CD4-positive, alpha-beta T cell (primary cell): ENCODE results near the gene EEPD1. TPM values are rescaled to one million over a fixed set of nuclear protein-coding genes. Genes with fewer than 3 reads are reported as not detected.
A peak's percentile ranks its signal among the peaks of the same experiment; 100 is the strongest.

Source experiments
- ATAC-seq: fragments of 200-7000 bp; cut with Tn5 transposase; one replicate; pipeline ENCODE4 v1.10.0; 2022; ENCODE audit warnings: mild to moderate bottlenecking; ENCODE audit not compliant: poor library complexity
- CTCF ChIA-PET: fragments of 350-600 bp; sonication (Branson Sonifier 250); formaldehyde crosslinking; loops from one replicate; lab custom pipeline; 2021; ENCODE audit warnings: antibody characterized with exemption, inconsistent platforms; lab: Charles Lee
- POLR2A ChIA-PET: fragments of 350-600 bp; sonication (Branson Sonifier 250); formaldehyde crosslinking; loops from one replicate; lab custom pipeline; 2021; ENCODE audit warnings: antibody characterized with exemption, inconsistent platforms; lab: Charles Lee
- DNase-seq, 14 experiments: peaks; one replicate each; pipeline ENCODE4 v3.0.0-alpha.2; 2013 to 2020; ENCODE audit warnings: mixed read lengths in 2 of 14
- H3K27ac ChIP-seq, 2 donors: one replicate each; pipeline versions ENCODE4 v1.5.1 to v1.7.0; 2013; ENCODE audit warnings: low read length in 2 of 2, low read depth in 1 of 2, mild to moderate bottlenecking in 1 of 2
- H3K27me3 ChIP-seq, 2 experiments: 1 replicate in 1 of 2; 2 replicates in 1 of 2; pipeline versions ENCODE4 v1.6.1 to v1.7.0; 2013; ENCODE audit warnings: low read length in 2 of 2, control low read depth in 1 of 2, mild to moderate bottlenecking in 1 of 2, moderate library complexity in 1 of 2; ENCODE audit not compliant: insufficient read depth in 2 of 2, control insufficient read depth in 1 of 2
- H3K36me3 ChIP-seq: one replicate; pipeline ENCODE4 v1.6.1; 2013; ENCODE audit warnings: low read length, control low read depth; ENCODE audit not compliant: insufficient read depth
- H3K4me1 ChIP-seq: one replicate; pipeline ENCODE4 v1.6.1; 2013; ENCODE audit warnings: low read length, control low read depth; ENCODE audit not compliant: insufficient read depth
- H3K4me3 ChIP-seq: one replicate; pipeline ENCODE4 v1.5.1; 2013; ENCODE audit warnings: mild to moderate bottlenecking, low read length, moderate library complexity
- H3K9me3 ChIP-seq, 2 experiments: 1 replicate in 1 of 2; 2 replicates in 1 of 2; pipeline versions ENCODE4 v1.6.1 to v1.7.0; 2013; ENCODE audit warnings: low read length in 2 of 2, mild to moderate bottlenecking in 2 of 2, control low read depth in 1 of 2, moderate library complexity in 1 of 2; ENCODE audit not compliant: control insufficient read depth in 1 of 2, insufficient read depth in 1 of 2
- H3K27ac Mint-ChIP-seq: one replicate; pipeline ENCODE4 v1.8.0; 2020; ENCODE audit warnings: mixed read lengths
- H3K27me3 Mint-ChIP-seq: one replicate; pipeline ENCODE4 v1.8.0; 2021; ENCODE audit warnings: mixed read lengths
- H3K36me3 Mint-ChIP-seq: one replicate; pipeline ENCODE4 v1.8.0; 2021; ENCODE audit warnings: low read depth, mixed read lengths
- H3K4me1 Mint-ChIP-seq: one replicate; pipeline ENCODE4 v1.8.0; 2021; ENCODE audit warnings: low read depth, mixed read lengths
- H3K4me3 Mint-ChIP-seq: one replicate; pipeline ENCODE4 v1.8.0; 2020; ENCODE audit warnings: mild to moderate bottlenecking, mixed read lengths
- H3K9me3 Mint-ChIP-seq: one replicate; pipeline ENCODE4 v1.8.0; 2020; ENCODE audit warnings: mixed read lengths
- CTCF ChIP-seq: fragments of 200-600 bp; IDR thresholded peaks from one replicate; pipeline ENCODE4 v1.8.0; 2022; ENCODE audit warnings: antibody characterized with exemption, mild to moderate bottlenecking
- intact Hi-C, 2 experiments: fragments of 100-400 bp; cut with DNase I in 1 of 2; cut with micrococcal nuclease in 1 of 2; formaldehyde crosslinking; loops; one replicate each; pipeline versions ENCODE4 v1.15.1 to v1.9.0; 2023 to 2025; cut with DNase I, micrococcal nuclease
- total RNA-seq, 174 experiments: library from RNA in 2 of 174; stranded (reverse) in 2 of 174; gene quantifications; one replicate each; pipeline ENCODE4 v1.2.3 and lab custom pipeline; 2021 to 2026

EEPD1 gene
- total RNA-seq, 2 experiments from 2014 or later, result 4.4 to 4.6 TPM

- ATAC-seq, result no peak
- CTCF ChIA-PET, result no interaction called here
- no peak overlapping the region for H3K4me3 Mint-ChIP-seq
Measured at GRCh38 chr7:36311539-36311938, 158.5 kb downstream of the EEPD1 start.

GRCh38 chr7:36312064-36312914 is 159.2 kb downstream of the EEPD1 start:
- DNase-seq, result peak in 10 of 14 experiments; percentile 8 to 66 (median 32)

More at GRCh38 chr7:36311539-36311938, 158.5 kb downstream of the EEPD1 start:
- no peak overlapping the region for H3K4me3 ChIP-seq
- H3K27me3 ChIP-seq, result no peaks in the 10 kb centered on the region
- Mint-ChIP-seq H3K27ac (no peak overlapping the region), H3K36me3 (no peaks in the 10 kb centered on the region), H3K27me3 (no peaks in the 10 kb centered on the region), H3K9me3 (no peaks in the 10 kb centered on the region), H3K4me1 (peaks cover 7% of the 10 kb centered on the region)
- DNase-seq, result no peak
- no peak overlapping the region for H3K27ac ChIP-seq
- no peaks in the 10 kb centered on the region for H3K36me3 ChIP-seq
- TF ChIP-seq CTCF, result no peak
- POLR2A ChIA-PET, result no interaction called here
- H3K4me1 ChIP-seq, result no peaks in the 10 kb centered on the region
- intact Hi-C loops, result loop anchor here in 1 of 2 experiments (10.0 kb wide), 1 partner anchor 873 kb away; no protein-coding TSS in a partner anchor
- H3K9me3 ChIP-seq, result no peaks in the 10 kb centered on the region

GRCh38 chr7:36312915-36313334 is 159.9 kb downstream of the EEPD1 start:
- no peak for TF ChIP-seq CTCF
- DNase-seq (no peak), ATAC-seq (no peak)
- H3K36me3 Mint-ChIP-seq, result no peaks in the 10 kb centered on the region
- ChIA-PET POLR2A (no interaction called here), CTCF (no interaction called here)
- Histone ChIP-seq H3K27me3 (no peaks in the 10 kb centered on the region), H3K9me3 (no peaks in the 10 kb centered on the region), H3K4me1 (no peaks in the 10 kb centered on the region), H3K4me3 (no peak overlapping the region), H3K27ac (no peak overlapping the region), H3K36me3 (no peaks in the 10 kb centered on the region)
- no peaks in the 10 kb centered on the region for H3K9me3 Mint-ChIP-seq
- no peak overlapping the region for H3K4me3 Mint-ChIP-seq
- H3K4me1 Mint-ChIP-seq, result peaks cover 7% of the 10 kb centered on the region
- no peaks in the 10 kb centered on the region for H3K27me3 Mint-ChIP-seq
- H3K27ac Mint-ChIP-seq, result no peak overlapping the region
- intact Hi-C loops, result loop anchor here in 1 of 2 experiments (10.0 kb wide), 1 partner anchor 872 kb away; no protein-coding TSS in a partner anchor

More at GRCh38 chr7:36312064-36312914, 159.2 kb downstream of the EEPD1 start:
- Mint-ChIP-seq H3K36me3 (no peaks in the 10 kb centered on the region), H3K4me1 (peaks cover 7% of the 10 kb centered on the region), H3K27me3 (no peaks in the 10 kb centered on the region), H3K27ac (no peak overlapping the region), H3K4me3 (no peak overlapping the region), H3K9me3 (no peaks in the 10 kb centered on the region)
- ChIA-PET CTCF (no interaction called here), POLR2A (no interaction called here)
- Histone ChIP-seq H3K4me3 (no peak overlapping the region), H3K9me3 (no peaks in the 10 kb centered on the region), H3K27ac (no peak overlapping the region), H3K36me3 (no peaks in the 10 kb centered on the region), H3K4me1 (no peaks in the 10 kb centered on the region), H3K27me3 (no peaks in the 10 kb centered on the region)
- TF ChIP-seq CTCF, result no peak
- ATAC-seq, result peak; percentile 77
- intact Hi-C loops, result loop anchor here in 1 of 2 experiments (10.0 kb wide), 1 partner anchor 873 kb away; no protein-coding TSS in a partner anchor
